Activated gamma-delta T cell (primary cell): ENCODE measurements around the gene DUSP6.

Experiments used
- DNase-seq: peaks from one replicate; lab custom pipeline; 2025; lab: John Stamatoyannopoulos, UW

Gene DUSP6

GRCh38 chr12:89328151-89329030 is 23.9 kb downstream of the DUSP6 start:
- no peak for DNase-seq

DNA sequence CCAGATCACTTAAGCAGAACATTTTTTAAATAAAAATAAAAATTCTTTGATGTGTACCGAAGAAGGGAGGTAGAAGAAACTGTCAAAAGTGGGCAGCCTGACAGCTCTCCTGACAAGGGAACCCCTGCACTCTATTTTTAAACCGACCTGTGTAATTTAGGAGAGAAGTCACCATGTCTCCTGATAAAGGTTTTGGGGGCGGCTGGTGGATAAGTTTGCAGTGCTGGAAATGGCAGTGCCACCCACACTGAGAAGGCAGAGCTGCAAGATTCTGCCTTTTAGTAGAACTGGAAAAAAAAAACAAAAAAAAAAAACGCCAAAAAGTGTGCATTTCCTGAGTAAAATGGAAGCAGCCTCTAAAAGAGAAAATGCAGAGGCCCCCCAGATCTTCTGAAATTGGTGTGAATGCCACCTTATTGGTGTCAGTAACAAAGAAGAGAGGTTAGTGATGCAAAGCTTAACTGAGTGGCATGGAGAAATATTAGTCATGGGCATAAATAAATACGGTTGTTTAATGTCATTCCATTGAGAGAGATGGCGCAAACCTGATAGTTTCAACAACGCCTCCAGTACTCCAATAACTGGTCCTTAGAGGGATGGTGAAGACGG is 24.7 kb downstream of the DUSP6 start:
- DNase-seq = no peak

GRCh38 chr12:89326239-89327040 is 25.9 kb downstream of the DUSP6 start:
- DNase-seq = no peak

- DNase-seq = no peak
Measured at GRCh38 chr12:89325495-89325894, 26.8 kb downstream of the DUSP6 start.

DNA sequence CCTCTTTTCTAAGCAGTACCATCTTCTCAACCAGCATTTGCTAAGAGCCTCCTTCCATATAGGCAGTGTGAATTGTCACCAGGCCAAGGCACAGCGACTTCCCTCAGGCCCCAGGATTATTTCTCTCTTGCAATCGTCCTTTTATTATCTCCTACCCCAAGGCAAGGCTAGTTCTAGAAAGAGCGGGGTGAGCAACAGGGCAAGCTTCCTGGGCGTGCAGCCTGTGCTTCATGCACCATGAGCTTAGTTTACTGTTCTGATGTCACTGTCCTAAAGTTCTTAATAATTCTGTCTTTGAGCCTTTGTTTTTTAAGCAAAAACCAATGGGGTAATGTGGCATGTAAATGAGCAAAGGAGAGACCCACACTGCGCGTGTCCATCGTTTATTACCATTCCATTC is 27.9 kb downstream of the DUSP6 start:
- no peak for DNase-seq

DNA sequence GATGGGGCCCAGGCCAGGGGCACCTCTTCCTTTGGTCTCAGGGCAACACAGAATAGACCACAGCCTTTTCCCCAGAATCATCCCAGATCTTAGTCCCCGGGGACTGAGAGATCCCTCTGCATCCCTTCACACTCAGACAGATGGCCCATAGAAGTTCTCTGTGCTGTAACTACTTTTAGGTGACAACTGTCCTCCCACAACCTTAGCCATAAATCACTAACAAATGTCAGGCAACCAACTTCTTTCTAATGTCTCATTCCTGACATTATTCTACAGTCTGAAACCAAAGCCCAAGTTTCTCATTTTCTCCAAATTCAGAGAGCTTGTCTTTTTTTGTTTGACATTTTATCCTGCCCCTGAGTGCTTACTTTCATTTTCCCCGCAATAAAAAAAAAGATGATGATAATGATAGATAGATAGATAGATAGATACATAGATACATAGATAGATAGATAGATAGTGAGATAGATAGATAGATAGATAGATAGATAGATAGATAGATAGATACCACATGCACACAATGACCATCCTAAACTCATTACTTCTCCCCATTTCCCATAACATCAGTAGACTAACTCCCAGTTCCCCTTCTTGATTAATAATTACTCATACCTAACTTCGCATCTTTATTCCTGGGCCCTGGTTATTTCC is 28.6 kb downstream of the DUSP6 start:
- no peak for DNase-seq

DNA sequence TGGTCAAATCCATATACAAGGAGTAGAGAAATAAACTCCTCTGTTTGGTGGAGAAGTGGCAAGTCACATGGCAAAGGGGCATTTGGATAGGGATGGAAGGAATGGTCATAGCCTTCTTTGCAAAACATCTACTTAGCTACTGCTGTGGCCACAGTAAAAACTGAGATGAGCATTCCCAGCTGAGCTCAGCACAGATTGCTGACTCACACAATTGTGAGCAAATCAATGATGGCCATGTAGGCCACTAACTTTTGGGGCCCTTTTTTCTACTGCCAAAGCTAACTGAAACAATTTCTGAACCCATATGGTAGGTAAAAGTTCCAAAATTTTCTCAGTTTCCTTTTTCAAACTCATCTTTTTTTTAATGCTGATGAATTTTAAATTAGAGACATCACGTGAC is 31.6 kb downstream of the DUSP6 start:
- no peak for DNase-seq

- DNase-seq = no peak
Measured at GRCh38 chr12:89319606-89320005, 32.7 kb downstream of the DUSP6 start.

DNA sequence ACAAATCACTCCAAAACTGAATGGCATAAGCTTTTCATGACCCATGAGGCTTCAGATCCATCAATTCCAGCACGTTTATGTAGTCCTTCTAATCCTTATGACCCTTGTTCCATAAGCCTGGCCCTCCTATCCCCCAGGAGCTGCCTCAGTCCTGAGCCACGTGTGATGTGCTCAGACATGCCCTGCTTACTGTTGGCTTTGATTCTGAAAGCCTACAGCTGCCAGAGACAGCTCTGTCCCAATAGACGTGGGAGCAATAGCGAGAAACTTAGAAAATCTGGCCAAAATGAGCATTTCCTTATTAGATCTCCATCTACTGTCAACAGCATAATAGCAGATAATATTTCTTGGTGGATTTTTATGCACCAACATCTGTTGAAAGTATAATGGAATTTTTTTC is 33.2 kb downstream of the DUSP6 start:
- DNase-seq = no peak

DNA sequence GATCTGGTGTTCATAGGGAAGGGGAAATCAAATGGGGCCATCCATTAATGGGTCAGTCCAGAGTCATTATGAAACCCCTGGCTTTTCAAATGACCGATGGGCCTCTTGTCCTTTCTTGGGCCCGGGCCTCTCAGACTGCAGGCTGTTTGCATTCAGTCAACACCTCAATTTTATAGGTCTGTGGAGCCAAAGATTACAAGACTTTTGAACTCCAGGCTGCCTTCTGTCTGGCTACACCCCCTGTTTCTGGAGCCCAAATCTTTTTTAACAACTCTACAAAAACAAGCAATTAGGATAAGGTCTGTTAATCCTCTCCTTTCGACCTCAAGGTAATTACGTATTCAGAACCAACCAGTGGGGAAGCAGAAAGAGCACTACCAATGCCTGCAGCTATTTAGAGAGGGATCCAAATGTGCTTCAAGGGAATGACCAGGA is 35.6 kb downstream of the DUSP6 start:
- DNase-seq = no peak

GRCh38 chr12:89314060-89314761 is 38.1 kb downstream of the DUSP6 start:
- DNase-seq = no peak

- DNase-seq = no peak
Measured at GRCh38 chr12:89311703-89312293, 40.5 kb downstream of the DUSP6 start.

DNA sequence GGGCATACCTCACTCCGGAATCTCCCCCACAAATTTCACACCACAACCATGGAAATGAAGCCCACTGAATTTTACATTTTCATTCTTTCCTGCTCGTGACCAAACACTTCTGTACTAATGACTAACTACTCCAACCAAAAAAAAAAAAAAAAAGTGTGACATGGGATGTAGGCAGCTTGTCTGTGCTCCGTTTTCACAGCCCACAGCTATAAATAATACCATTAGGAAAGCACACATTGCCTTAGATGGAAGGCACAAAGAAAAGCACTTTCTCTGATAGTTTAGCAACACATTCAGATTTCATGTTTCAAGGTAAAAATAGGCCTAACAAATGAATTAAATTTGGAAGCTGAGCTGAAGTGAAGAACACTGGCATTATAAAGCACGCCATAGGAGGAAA is 42.5 kb downstream of the DUSP6 start:
- DNase-seq = no peak

GRCh38 chr12:89309440-89309802 is 42.9 kb downstream of the DUSP6 start:
- DNase-seq = no peak

GRCh38 chr12:89307474-89308253 is 44.6 kb downstream of the DUSP6 start:
- DNase-seq = no peak

DNA sequence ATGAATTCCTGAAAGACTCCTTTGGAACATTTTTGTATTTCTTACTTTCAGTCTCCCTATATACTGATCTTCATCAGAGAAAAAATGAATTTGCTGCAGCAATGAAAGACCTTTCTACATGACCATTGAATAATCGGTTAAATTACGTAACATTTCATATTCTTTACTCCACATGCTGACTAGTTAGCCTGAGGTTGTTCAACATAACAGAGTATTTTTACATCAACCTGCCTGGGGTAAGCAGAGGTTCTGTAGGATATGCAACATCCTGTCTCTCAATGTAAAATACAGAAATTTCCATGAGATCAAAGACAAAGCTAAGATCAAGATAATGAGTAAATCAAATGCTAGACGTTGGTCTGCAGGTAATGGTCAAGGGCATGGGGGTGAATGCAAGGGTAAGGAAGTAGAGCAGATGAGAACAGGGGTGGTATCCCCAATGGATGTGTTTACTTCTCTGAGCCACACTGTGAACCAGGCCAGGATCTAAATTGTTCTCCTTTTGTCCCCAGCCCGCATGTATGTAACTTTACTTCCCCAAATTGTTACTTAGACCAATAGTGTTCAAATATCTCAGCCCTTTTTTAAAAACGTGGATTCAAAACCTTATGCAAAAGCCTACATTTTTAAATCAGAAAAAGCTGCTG is 45.4 kb downstream of the DUSP6 start:
- no peak for DNase-seq

- no peak for DNase-seq
Measured at GRCh38 chr12:89305373-89305772, 46.9 kb downstream of the DUSP6 start.

DNA sequence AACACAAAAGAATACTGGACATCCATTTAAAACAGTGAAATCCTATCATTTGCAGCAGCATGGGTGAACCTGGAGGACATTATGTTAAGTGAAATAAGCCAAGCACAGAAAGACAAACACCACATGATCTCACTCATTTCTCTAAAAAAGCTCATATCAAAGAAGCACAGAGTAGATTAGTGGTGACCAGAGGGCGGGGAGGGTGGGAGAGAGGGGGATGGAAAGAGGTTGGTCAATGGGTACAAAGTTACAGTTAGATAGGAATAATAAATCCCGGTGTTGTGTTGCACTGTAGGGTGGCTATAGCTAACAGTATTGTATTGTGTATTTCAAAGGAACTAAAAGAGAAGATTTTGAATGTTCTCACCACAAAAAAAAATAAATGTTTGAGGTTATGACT is 52.4 kb downstream of the DUSP6 start:
- no peak for DNase-seq

DNA sequence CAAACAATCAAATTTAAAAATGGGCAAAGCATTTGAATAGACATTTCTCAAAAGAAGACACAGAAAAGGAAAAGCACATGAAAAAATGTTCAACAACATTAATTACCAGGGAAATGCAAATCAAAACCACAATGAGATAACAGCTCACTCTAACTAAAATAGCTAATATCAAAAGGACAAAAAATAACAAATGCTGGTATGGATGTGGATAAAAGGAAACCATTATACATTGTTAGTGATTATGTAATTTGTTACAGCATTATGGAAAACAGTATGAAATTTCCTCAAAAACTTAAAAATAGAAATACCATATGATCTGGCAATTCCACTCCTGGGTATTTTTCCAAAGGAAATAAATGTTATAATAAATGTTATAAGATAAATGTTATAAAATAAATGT is 52.9 kb downstream of the DUSP6 start:
- no peak for DNase-seq
